T-helper 1 cell (primary cell): ENCODE measurements around the gene ADAM11.

ENCODE experiments used
- DNase-seq, 5 donors: peaks; one replicate each; pipeline ENCODE4 v3.0.0-alpha.2; 2012 to 2020

The ADAM11 gene

GRCh38 chr17:44776628-44777393 lies 18.0 kb downstream of the ADAM11 start:
- no peak for DNase-seq

- DNase-seq = no peak
Observed at GRCh38 chr17:44777394-44778348, 18.9 kb downstream of the ADAM11 start.

GRCh38 chr17:44778656-44779210 lies 19.9 kb downstream of the ADAM11 start:
- DNase-seq = no peak

GRCh38 chr17:44779211-44780025 lies 20.6 kb downstream of the ADAM11 start:
- peak; percentile 56 to 77 (median 71) for DNase-seq

GRCh38 chr17:44780161-44780560 lies 21.4 kb downstream of the ADAM11 start:
- no peak for DNase-seq

GRCh38 chr17:44780845-44781480 lies 22.2 kb downstream of the ADAM11 start:
- DNase-seq = no peak

GRCh38 chr17:44781551-44782325 lies 22.9 kb downstream of the ADAM11 start:
- no peak for DNase-seq

GRCh38 chr17:44782326-44782850 lies 23.6 kb downstream of the ADAM11 start:
- no peak for DNase-seq

GRCh38 chr17:44785921-44786320 lies 27.1 kb downstream of the ADAM11 start:
- no peak for DNase-seq

- no peak for DNase-seq
Observed at GRCh38 chr17:44786551-44787081, 27.8 kb downstream of the ADAM11 start.

GRCh38 chr17:44787271-44787940 lies 28.6 kb downstream of the ADAM11 start:
- no peak for DNase-seq

GRCh38 chr17:44788139-44788538 lies 29.4 kb downstream of the ADAM11 start:
- no peak for DNase-seq

- no peak for DNase-seq
Observed at GRCh38 chr17:44792276-44792675, 33.5 kb downstream of the ADAM11 start.

GRCh38 chr17:44793885-44794842 lies 35.4 kb downstream of the ADAM11 start:
- no peak for DNase-seq

- DNase-seq = no peak
Observed at GRCh38 chr17:44794851-44795413, 36.1 kb downstream of the ADAM11 start.

- DNase-seq = no peak
Observed at GRCh38 chr17:44795421-44795820, 36.6 kb downstream of the ADAM11 start.

- no peak for DNase-seq
Observed at GRCh38 chr17:44795928-44796327, 37.1 kb downstream of the ADAM11 start.

- DNase-seq = no peak
Observed at GRCh38 chr17:44796731-44797130, 37.9 kb downstream of the ADAM11 start.
